IPS-18a (cell line): Measurements from ENCODE around the gene OTOA.
"Not testable (repeated sequence)": the region's sequence is repeated elsewhere in the genome, so short reads cannot be mapped to it uniquely, and the experiment has no call there.

ENCODE experiments used
- H3K27ac ChIP-seq: one replicate; pipeline ENCODE4 v1.5.1; 2013; ENCODE audit warnings: low read length
- H3K27me3 ChIP-seq: one replicate; pipeline ENCODE4 v1.6.1; 2013; ENCODE audit warnings: mild to moderate bottlenecking, low read length; ENCODE audit not compliant: control insufficient read depth, insufficient read depth
- H3K36me3 ChIP-seq: one replicate; pipeline ENCODE4 v1.6.1; 2013; ENCODE audit warnings: low read depth, low read length; ENCODE audit not compliant: control insufficient read depth
- H3K4me1 ChIP-seq: one replicate; pipeline ENCODE4 v1.6.1; 2013; ENCODE audit warnings: low read depth, low read length; ENCODE audit not compliant: control insufficient read depth
- H3K4me3 ChIP-seq: one replicate; pipeline ENCODE4 v1.5.1; 2013; ENCODE audit warnings: low read length
- H3K9ac ChIP-seq: one replicate; pipeline ENCODE4 v1.6.1; 2013; ENCODE audit warnings: mild to moderate bottlenecking, low read length, moderate library complexity
- H3K9me3 ChIP-seq: one replicate; pipeline ENCODE4 v1.6.1; 2013; ENCODE audit warnings: low read depth, low read length; ENCODE audit not compliant: control insufficient read depth

The OTOA gene

DNA sequence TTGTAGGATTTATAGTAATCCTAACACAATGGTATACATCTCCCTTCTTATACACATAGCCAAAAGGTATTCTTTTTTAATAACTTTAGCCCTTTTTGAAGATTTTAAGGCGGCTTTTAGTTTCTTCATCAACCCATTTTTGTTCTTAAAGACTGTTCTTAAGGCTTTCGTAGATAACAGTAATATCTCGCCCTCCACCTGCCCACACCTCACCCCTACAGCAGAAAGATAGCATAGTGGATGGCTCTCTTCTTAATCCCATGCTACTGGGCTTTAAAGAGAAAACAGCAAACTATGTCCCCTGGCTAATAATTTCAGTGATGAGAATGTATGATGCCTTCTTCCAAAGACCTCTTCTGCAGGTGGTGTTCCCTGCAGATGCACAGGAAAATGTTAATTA lies 20.0 kb upstream of the OTOA start:
- Histone ChIP-seq H3K36me3 (no peaks in the 10 kb centered on the region), H3K27me3 (no peaks in the 10 kb centered on the region), H3K9ac (no peak overlapping the region), H3K27ac (no peak overlapping the region), H3K4me3 (no peak overlapping the region), H3K9me3 (no peaks in the 10 kb centered on the region), H3K4me1 (no peaks in the 10 kb centered on the region)

- no peak overlapping the region for H3K9ac ChIP-seq
- H3K36me3 ChIP-seq, result no peaks in the 10 kb centered on the region
- no peak overlapping the region for H3K4me3 ChIP-seq
- no peaks in the 10 kb centered on the region for H3K9me3 ChIP-seq
- H3K4me1 ChIP-seq, result no peaks in the 10 kb centered on the region
- H3K27me3 ChIP-seq, result no peaks in the 10 kb centered on the region
- no peak overlapping the region for H3K27ac ChIP-seq
Measured at GRCh38 chr16:21644674-21645073, 19.1 kb upstream of the OTOA start.

- H3K4me3 ChIP-seq, result no peak overlapping the region
- no peak overlapping the region for H3K27ac ChIP-seq
- no peaks in the 10 kb centered on the region for H3K36me3 ChIP-seq
- no peaks in the 10 kb centered on the region for H3K27me3 ChIP-seq
- H3K4me1 ChIP-seq, result no peaks in the 10 kb centered on the region
- H3K9ac ChIP-seq, result no peak overlapping the region
- no peaks in the 10 kb centered on the region for H3K9me3 ChIP-seq
Measured at GRCh38 chr16:21645261-21645721, 18.5 kb upstream of the OTOA start.

- no peaks in the 10 kb centered on the region for H3K9me3 ChIP-seq
- H3K9ac ChIP-seq, result no peak overlapping the region
- H3K4me3 ChIP-seq, result no peak overlapping the region
- no peaks in the 10 kb centered on the region for H3K27me3 ChIP-seq
- no peaks in the 10 kb centered on the region for H3K4me1 ChIP-seq
- no peaks in the 10 kb centered on the region for H3K36me3 ChIP-seq
- H3K27ac ChIP-seq, result no peak overlapping the region
Measured at GRCh38 chr16:21646091-21646490, 17.7 kb upstream of the OTOA start.

DNA sequence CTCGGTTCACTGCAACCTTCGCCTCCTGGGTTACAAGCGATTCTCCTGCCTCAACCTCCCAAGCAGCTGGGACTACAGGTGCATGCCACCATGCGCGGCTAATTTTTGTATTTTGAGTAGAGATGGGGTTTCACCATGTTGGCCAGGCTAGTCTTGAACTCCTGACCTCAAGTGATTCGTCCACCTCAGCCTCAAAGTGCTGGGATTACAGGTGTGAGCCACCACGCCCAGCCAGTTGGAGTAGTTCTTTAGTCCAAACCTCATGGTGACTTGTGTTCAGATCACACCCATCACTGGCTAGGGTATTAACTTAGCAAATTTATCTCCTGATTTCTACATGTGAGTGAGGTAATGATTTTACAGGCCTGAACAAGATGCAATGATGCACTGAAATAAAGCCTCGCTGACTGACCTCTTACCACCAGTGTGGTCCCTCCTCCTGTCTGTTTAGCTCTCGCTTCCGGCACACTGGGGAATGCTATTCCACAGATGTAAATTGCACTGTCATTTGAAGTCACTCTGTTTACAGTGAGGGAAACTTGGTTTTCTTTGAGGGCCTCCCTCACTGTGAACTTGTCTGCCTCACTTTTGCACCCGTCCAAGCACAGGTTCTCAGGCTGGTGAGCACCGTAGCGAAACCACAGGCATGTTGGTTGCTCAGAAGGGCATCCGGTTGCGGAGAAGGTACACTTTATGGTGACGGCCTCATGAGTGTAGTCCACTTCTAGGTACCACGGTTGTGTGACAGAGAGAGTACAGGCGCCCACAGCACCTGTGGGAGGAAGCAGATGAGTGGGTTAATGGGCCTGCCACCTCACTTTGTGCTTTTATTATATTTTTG lies 16.8 kb upstream of the OTOA start:
- no peaks in the 10 kb centered on the region for H3K9me3 ChIP-seq
- H3K27ac ChIP-seq, result no peak overlapping the region
- H3K9ac ChIP-seq, result no peak overlapping the region
- H3K4me3 ChIP-seq, result no peak overlapping the region
- H3K4me1 ChIP-seq, result no peaks in the 10 kb centered on the region
- H3K36me3 ChIP-seq, result no peaks in the 10 kb centered on the region
- no peaks in the 10 kb centered on the region for H3K27me3 ChIP-seq

GRCh38 chr16:21647562-21648164 lies 16.1 kb upstream of the OTOA start:
- Histone ChIP-seq H3K27me3 (no peaks in the 10 kb centered on the region), H3K4me1 (no peaks in the 10 kb centered on the region), H3K4me3 (no peak overlapping the region), H3K36me3 (no peaks in the 10 kb centered on the region), H3K27ac (no peak overlapping the region), H3K9ac (no peak overlapping the region), H3K9me3 (no peaks in the 10 kb centered on the region)

- H3K9ac ChIP-seq, result not testable (repeated sequence)
Measured at GRCh38 chr16:21649826-21650406, 13.9 kb upstream of the OTOA start.

GRCh38 chr16:21650521-21650920 lies 13.2 kb upstream of the OTOA start:
- Histone ChIP-seq H3K36me3 (no peaks in the 10 kb centered on the region), H3K4me3 (no peak overlapping the region), H3K9ac (no peak overlapping the region), H3K4me1 (no peaks in the 10 kb centered on the region), H3K27me3 (no peaks in the 10 kb centered on the region), H3K9me3 (no peaks in the 10 kb centered on the region), H3K27ac (no peak overlapping the region)

More at GRCh38 chr16:21649826-21650406, 13.9 kb upstream of the OTOA start:
- H3K27ac ChIP-seq, H3K36me3 ChIP-seq, H3K9me3 ChIP-seq, H3K4me1 ChIP-seq, H3K4me3 ChIP-seq, H3K27me3 ChIP-seq: not testable (repeated sequence)

- no peaks in the 10 kb centered on the region for H3K27me3 ChIP-seq
- no peak overlapping the region for H3K4me3 ChIP-seq
- peaks cover 4% of the 10 kb centered on the region for H3K36me3 ChIP-seq
- no peaks in the 10 kb centered on the region for H3K4me1 ChIP-seq
- H3K9me3 ChIP-seq, result no peaks in the 10 kb centered on the region
- no peak overlapping the region for H3K27ac ChIP-seq
- H3K9ac ChIP-seq, result no peak overlapping the region
Measured at GRCh38 chr16:21651515-21651914, 12.3 kb upstream of the OTOA start.

DNA sequence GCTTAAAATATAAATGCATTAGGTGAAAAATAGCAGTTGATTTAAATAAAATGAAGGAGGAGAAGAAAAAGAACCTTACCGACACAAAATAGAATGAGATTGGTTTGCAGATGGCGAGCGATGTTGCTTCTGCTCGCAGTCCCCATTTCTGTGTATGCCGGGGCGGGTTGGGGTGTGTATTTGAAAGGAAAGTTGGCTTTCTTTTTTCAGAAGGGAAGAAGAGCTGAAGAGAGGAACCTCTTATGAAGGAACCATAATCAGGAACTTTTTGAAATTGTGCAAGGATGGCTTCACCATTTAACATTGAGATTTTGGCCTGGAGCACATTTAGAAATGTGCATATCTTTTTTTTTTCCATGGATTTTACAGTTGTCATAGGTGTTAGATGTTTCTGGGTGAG lies 11.3 kb upstream of the OTOA start, which contains the start of gene IGSF6:
IGSF6 (minus strand) TSS at position 156 of the 400 bp plus-strand sequence; CDS start at position 146, 10 bp downstream.
- no peak within 1 kb of the TSS for H3K27ac ChIP-seq

GRCh38 chr16:21653571-21653970 lies 10.2 kb upstream of the OTOA start:
- Histone ChIP-seq H3K27me3 (no peaks in the 10 kb centered on the region), H3K27ac (no peak overlapping the region), H3K4me3 (no peak overlapping the region), H3K36me3 (peaks cover 4% of the 10 kb centered on the region), H3K9ac (no peak overlapping the region), H3K9me3 (no peaks in the 10 kb centered on the region), H3K4me1 (no peaks in the 10 kb centered on the region)

More for the DNA sequence above, 11.3 kb upstream of the OTOA start, which contains the start of gene IGSF6:
- no peaks in the 10 kb centered on the region for H3K9me3 ChIP-seq
- H3K4me3 ChIP-seq, result no peak within 1 kb of the TSS
- peaks cover 4% of the 10 kb centered on the region for H3K36me3 ChIP-seq
- no peak within 1 kb of the TSS for H3K9ac ChIP-seq
- no peaks in the 10 kb centered on the region for H3K4me1 ChIP-seq
- H3K27me3 ChIP-seq, result no peaks in the 10 kb centered on the region
